ENCODE data around the gene IQSEC2.
A peak's percentile ranks its signal among the peaks of the same experiment; 100 is the strongest.

IQSEC2 gene

GRCh38 chrX:53319614-53320542 is 38.5 kb upstream of the IQSEC2 start:
- Histone ChIP-seq H3K27ac (no peak overlapping the region), H3K9me3 (ENCODE audit: low read depth, low read length) (no peaks in the 10 kb centered on the region), H3K36me3 (ENCODE audit: insufficient read depth, low read length) (no peaks in the 10 kb centered on the region), H3K9ac (ENCODE audit: insufficient read length) (no peak overlapping the region), H3K4me3 (peak overlapping the region; percentile 77)
- DNase-seq (ENCODE audit: low read depth, low spot score): no peak
- no peak for TF ChIP-seq POLR2AphosphoS5 (IDR thresholded peaks at IDR 0.05; ENCODE audit: borderline replicate concordance, low read depth, low read length)
- no peak for TF ChIP-seq FOXP2 (optimal IDR thresholded peaks at IDR 0.05; ENCODE audit: control extremely low read depth, extremely low read length, insufficient read depth)
- TF ChIP-seq EZH2 (IDR thresholded peaks at IDR 0.05): no peak

GRCh38 chrX:53318766-53319353 is 37.5 kb upstream of the IQSEC2 start:
- no peak for DNase-seq (ENCODE audit: low read depth, low spot score)
- Histone ChIP-seq H3K27ac (no peak overlapping the region), H3K4me3 (peak overlapping the region; percentile 77), H3K9ac (ENCODE audit: insufficient read length) (no peak overlapping the region), H3K36me3 (ENCODE audit: insufficient read depth, low read length) (no peaks in the 10 kb centered on the region), H3K9me3 (ENCODE audit: low read depth, low read length) (no peaks in the 10 kb centered on the region)
- TF ChIP-seq FOXP2 (optimal IDR thresholded peaks at IDR 0.05; ENCODE audit: control extremely low read depth, extremely low read length, insufficient read depth) (no peak), EZH2 (IDR thresholded peaks at IDR 0.05) (no peak), POLR2AphosphoS5 (IDR thresholded peaks at IDR 0.05; ENCODE audit: borderline replicate concordance, low read depth, low read length) (no peak)

DNA sequence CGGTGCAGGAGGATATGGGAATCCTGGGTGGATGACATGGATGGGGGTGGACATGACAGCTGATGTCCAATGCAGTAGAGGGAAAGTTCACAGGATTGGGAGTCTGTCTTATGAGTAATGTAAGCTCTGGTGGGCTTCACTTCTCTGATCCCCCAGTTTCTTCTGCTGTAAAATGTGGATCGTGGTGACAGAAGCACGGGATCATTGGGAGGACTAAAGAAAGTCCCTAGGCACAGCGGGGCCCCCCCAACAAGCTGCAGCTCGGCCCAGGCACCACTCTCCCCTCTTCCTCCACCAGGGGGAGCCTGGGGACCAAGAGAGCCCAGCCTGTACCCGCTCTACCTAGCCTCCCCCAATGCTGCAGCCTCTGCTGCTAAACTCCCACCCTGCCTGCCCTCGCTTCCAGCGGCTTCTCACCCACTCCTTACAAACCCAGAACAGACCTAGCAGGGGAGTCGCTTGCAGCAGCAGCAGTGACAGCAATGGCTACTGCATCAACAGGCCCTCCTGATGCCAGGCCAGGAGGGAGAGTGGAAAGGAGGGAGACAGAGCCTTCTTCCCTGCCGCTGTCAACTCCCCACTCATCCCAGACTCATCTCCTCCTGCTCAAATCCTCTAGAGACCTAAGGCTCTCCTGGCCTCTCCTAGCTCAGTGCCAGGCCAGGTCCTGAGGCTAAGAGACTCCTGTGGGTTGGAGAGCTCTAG is 36.1 kb upstream of the IQSEC2 start:
- Histone ChIP-seq H3K9me3 (ENCODE audit: low read depth, low read length) (no peaks in the 10 kb centered on the region), H3K36me3 (ENCODE audit: insufficient read depth, low read length) (no peaks in the 10 kb centered on the region), H3K9ac (ENCODE audit: insufficient read length) (no peak overlapping the region), H3K27ac (no peak overlapping the region), H3K4me3 (no peak overlapping the region)
- no peak for DNase-seq (ENCODE audit: low read depth, low spot score)
- TF ChIP-seq FOXP2 (optimal IDR thresholded peaks at IDR 0.05; ENCODE audit: control extremely low read depth, extremely low read length, insufficient read depth) (no peak), POLR2AphosphoS5 (IDR thresholded peaks at IDR 0.05; ENCODE audit: borderline replicate concordance, low read depth, low read length) (no peak), EZH2 (IDR thresholded peaks at IDR 0.05) (no peak)

GRCh38 chrX:53316860-53317237 is 35.5 kb upstream of the IQSEC2 start:
- Histone ChIP-seq H3K36me3 (ENCODE audit: insufficient read depth, low read length) (no peaks in the 10 kb centered on the region), H3K9me3 (ENCODE audit: low read depth, low read length) (no peaks in the 10 kb centered on the region), H3K9ac (ENCODE audit: insufficient read length) (no peak overlapping the region), H3K4me3 (no peak overlapping the region), H3K27ac (no peak overlapping the region)
- TF ChIP-seq POLR2AphosphoS5 (IDR thresholded peaks at IDR 0.05; ENCODE audit: borderline replicate concordance, low read depth, low read length): no peak
- DNase-seq (ENCODE audit: low read depth, low spot score): no peak

DNA sequence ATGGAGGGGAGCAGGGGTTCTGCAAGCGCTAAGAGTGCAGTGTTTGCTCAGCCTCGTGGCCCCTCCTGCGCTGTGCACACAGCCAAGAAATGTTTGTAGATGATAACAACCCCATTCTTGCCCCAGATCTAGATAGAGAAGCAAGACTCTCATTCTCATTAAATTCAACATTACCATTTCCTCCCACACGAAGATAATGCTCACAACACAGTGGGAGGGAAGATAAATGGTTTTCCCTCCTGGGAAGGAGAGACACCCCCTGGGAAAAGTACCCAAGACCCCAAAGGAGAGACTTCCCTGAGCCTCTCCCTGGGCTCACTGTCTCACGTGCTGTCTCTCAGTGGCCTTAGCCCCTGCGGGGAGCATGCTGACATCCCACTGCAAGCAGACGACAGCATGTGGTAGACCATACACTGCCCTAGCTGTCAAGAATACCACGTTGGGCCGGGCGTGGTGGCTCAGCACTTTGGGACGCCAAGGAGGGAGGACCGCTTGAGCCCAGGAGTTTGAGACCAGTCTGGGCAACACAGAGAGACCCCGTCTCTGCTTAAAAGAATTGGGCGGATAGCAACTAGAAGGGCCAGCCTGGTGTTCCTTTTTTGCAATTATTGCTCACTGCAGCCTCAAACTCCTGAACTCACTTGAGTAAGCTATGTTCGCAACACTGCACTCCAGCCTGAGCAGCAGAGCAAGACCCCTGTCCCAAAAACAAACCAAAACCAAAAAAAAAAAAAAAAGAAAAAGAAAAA is 34.9 kb upstream of the IQSEC2 start:
- H3K4me3 ChIP-seq: no peak overlapping the region
- no peaks in the 10 kb centered on the region for H3K36me3 ChIP-seq (ENCODE audit: insufficient read depth, low read length)
- no peaks in the 10 kb centered on the region for H3K9me3 ChIP-seq (ENCODE audit: low read depth, low read length)
- TF ChIP-seq EZH2 (IDR thresholded peaks at IDR 0.05) (no peak), FOXP2 (optimal IDR thresholded peaks at IDR 0.05; ENCODE audit: control extremely low read depth, extremely low read length, insufficient read depth) (no peak), POLR2AphosphoS5 (IDR thresholded peaks at IDR 0.05; ENCODE audit: borderline replicate concordance, low read depth, low read length) (no peak)
- DNase-seq (ENCODE audit: low read depth, low spot score): no peak
- H3K27ac ChIP-seq: no peak overlapping the region
- no peak overlapping the region for H3K9ac ChIP-seq (ENCODE audit: insufficient read length)

- no peak for TF ChIP-seq FOXP2 (optimal IDR thresholded peaks at IDR 0.05; ENCODE audit: control extremely low read depth, extremely low read length, insufficient read depth)
- TF ChIP-seq POLR2AphosphoS5 (IDR thresholded peaks at IDR 0.05; ENCODE audit: borderline replicate concordance, low read depth, low read length): no peak
- TF ChIP-seq EZH2 (IDR thresholded peaks at IDR 0.05): no peak
- no peaks in the 10 kb centered on the region for H3K36me3 ChIP-seq (ENCODE audit: insufficient read depth, low read length)
- DNase-seq (ENCODE audit: low read depth, low spot score): no peak
- H3K27ac ChIP-seq: no peak overlapping the region
- H3K9ac ChIP-seq (ENCODE audit: insufficient read length): no peak overlapping the region
- H3K9me3 ChIP-seq (ENCODE audit: low read depth, low read length): no peaks in the 10 kb centered on the region
- H3K4me3 ChIP-seq: no peak overlapping the region
Measured at GRCh38 chrX:53313728-53314105, 32.3 kb upstream of the IQSEC2 start.

DNA sequence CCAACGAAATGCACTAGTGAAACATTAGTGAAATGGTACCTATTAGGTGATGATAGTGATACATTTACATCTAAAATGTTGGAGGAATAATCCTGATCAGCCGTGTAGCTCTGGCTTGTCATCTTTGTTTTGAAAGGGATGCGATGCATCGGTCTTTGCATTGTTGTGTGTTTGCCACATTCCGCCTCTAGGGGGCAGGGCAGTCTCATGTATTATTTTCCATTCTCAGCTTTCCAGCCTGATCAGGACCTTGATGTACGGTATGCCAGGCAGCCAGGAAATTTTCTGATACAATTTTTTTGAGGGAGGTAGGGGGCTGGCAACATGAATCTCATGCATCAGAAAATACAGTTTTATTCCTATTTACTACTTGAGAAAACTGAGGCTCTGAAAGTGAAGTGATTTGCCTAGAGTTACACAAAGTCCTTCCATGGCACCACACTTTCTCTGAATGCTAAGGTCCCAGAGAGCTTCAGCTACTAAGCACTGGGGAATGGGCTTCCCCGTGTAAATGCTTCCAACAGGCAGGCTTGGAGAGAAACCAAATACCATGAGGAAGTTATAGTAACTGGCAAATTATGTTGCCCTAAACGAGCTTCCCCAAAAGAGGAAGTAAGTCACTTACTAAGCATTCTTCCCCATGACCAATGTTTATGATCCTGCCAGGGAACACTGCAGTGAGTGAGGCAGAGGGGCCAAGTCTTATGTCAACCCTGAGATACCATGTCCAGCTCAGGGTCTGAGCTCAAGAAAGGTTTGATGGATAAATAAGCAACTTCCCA is 31.8 kb upstream of the IQSEC2 start:
- H3K9me3 ChIP-seq (ENCODE audit: low read depth, low read length): no peaks in the 10 kb centered on the region
- no peak for DNase-seq (ENCODE audit: low read depth, low spot score)
- no peak overlapping the region for H3K9ac ChIP-seq (ENCODE audit: insufficient read length)
- H3K36me3 ChIP-seq (ENCODE audit: insufficient read depth, low read length): no peaks in the 10 kb centered on the region
- H3K4me3 ChIP-seq: no peak overlapping the region
- TF ChIP-seq FOXP2 (optimal IDR thresholded peaks at IDR 0.05; ENCODE audit: control extremely low read depth, extremely low read length, insufficient read depth) (peak; percentile 45), POLR2AphosphoS5 (IDR thresholded peaks at IDR 0.05; ENCODE audit: borderline replicate concordance, low read depth, low read length) (no peak), EZH2 (IDR thresholded peaks at IDR 0.05) (no peak)
- no peak overlapping the region for H3K27ac ChIP-seq
